Activated CD4-positive, CD25-positive, alpha-beta regulatory T cell treated with anti-CD3 and anti-CD28 coated beads, Interleukin-2, amount 50 U/mL, for 16 hours (primary cell): Measurements from ENCODE around the gene PPIL4.
A peak's percentile ranks its signal among the peaks of the same experiment; 100 is the strongest.
"Not testable (repeated sequence)": the region's sequence is repeated elsewhere in the genome, so short reads cannot be mapped to it uniquely, and the experiment has no call there.

Experiments used
- DNase-seq: peaks from one replicate; pipeline ENCODE4 v3.0.0-alpha.2; 2020; ENCODE audit warnings: low read depth, low spot score

Gene PPIL4

DNA sequence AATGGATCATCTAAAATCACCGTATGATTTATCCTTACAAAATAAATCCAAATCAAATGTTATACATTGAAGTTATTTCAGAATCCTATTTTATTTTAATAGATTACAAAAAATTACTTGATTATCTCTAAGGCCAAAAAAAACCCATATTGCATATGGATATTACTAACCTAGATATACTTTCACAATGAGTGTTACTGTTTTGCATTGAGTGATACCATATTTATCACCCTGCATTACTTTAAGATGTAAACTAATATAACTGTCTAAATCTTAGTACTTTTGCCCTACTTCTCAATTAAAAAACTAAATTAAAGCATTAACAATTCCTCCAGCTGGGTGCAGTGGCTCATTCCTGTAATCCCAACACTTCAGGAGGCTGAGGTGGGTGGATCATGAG is 11.1 kb downstream of the PPIL4 start:
- DNase-seq: no peak

DNA sequence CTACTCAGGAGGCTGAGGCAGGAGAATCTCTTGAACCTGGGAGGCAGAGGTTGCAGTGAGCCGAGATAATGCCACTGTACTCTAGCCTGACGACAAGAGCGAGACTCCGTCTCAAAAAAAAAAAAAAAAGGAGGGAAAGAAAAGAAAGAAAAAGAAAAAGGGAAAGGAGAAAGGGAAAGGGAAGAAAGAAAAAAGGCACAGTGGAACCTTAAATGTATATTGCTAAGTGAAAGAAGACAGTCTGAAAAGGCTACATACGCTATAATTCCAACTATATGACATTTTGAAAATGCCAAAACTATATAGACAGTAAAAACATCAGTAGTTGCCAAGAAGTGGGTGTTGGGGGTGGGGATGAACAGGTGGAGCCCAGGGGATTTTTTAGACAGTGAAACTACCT is 16.2 kb downstream of the PPIL4 start:
- DNase-seq: no peak

DNA sequence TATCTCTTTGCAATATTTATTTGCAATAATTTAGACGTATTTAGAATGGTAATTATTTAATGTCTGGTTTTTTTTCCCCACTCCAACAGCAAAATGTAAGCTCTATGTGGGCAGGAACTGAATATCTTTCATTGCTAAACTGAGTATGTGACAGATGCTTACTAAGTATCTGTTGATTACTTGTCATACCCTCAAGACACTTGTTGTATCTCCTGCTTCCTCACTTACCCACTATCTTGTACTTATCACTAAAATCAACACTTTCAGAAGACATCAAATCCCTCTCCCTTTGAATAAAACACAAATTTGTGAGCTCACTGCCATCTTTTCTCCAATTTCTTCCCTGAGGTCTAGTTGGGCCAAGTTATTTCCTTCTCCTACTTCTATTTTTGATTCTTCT is 30.3 kb downstream of the PPIL4 start:
- DNase-seq: no peak

DNA sequence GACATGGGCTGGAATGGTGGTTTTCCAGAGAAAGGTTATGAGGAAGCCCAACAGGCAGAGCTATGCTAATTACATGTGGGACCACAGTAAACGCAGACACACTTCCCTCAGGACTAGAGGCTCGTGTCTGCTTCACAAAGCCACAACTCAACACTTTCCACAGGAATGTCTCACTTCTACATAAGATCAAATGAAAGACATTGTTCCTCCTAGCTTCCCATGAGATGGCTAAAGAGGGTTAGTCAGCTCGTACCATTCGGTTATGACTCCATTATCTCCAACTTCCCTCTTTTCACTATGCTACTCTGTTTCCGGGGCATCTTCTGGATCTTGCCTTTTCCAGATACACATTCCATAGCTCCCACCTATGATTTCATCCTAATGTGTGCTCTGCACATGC is 31.9 kb downstream of the PPIL4 start:
- DNase-seq: no peak

DNA sequence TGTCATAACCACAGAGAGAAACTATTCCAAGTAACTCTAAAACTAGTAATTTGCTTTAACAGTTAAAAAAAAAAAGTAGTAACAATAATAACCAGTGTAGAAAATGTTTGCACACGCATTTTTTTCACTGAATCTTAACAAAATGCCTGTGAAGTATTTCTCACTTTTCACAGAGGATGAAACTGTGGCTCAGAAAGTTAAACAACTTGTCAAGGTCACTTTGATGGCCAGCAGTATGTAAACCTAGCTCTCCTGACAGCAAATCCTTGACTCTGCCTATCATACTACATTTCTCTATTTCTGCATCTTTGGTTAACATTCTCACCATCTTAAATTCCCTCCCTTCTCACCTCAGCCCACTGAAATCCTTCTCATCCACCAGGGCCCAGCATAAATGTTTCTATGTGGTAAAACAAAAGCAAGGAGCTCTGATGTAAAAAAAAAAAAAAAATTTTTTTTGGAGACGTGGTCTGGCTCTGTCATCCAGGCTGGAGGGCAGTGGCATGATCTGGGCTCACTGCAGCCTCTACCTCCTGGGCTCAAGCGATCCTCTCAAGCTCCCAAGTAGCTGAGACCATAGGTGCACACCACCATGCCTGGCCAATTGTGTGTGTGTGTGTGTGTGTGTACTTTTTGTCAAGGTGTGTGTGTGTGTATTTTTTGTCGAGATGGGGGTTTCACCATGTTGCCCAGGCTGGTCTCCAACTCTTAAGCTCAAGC is 34.9 kb downstream of the PPIL4 start:
- DNase-seq: no peak

DNA sequence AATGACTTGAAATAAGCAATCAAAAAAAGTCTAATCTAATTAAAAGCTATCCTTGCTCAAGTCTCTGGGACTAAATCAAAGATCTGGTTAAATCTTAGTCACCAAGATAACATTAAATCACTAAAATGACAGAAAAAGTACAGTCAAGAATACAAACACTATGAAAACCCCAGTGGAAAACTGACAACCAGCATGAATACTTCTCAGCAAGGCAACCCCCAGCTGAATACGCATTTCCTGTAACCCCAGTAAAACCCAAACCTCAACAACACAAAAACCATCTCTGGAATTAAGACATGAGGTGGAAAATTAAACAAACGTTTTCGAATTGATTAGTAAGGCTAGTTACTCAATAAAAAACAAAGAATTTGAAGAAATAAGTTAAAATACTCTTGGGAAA is 37.4 kb downstream of the PPIL4 start:
- no peak for DNase-seq

DNA sequence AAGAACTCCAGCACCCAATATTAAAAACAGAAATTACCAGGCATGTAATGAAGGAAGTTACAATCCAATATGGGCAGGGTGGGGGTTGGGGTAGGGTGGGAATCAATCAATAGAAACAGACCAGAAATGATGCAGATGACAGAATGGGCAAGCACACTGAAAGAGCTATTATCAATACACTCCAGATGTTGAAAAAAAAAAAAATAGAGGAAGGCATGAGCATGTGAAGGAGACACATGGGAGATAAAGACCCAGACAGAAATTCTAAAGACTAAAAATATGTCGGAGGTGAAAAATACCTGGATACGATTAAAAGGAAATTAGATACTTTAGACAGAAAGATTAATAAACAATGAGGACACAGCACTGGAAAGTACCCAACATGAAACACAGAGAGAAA is 42.0 kb downstream of the PPIL4 start:
- no peak for DNase-seq

DNA sequence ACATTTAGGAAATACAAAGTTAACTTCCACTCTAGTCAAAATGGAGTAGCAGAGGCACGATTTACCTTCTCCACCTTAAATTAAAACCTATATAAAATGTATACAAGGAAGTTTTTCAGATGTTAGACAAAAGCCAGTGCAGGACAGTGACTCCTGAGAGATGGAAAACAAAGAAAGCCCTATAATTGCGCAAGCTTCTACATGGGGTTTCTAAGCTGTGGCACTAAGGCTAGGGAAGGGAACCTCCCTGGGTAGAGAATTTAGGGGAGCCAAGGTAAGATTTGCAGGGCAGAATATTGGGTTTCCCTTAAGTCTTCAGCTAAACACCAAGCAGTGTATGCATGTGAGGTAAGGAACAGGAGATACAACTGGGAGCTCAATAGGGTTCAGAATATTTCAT is 42.6 kb downstream of the PPIL4 start:
- no peak for DNase-seq

DNA sequence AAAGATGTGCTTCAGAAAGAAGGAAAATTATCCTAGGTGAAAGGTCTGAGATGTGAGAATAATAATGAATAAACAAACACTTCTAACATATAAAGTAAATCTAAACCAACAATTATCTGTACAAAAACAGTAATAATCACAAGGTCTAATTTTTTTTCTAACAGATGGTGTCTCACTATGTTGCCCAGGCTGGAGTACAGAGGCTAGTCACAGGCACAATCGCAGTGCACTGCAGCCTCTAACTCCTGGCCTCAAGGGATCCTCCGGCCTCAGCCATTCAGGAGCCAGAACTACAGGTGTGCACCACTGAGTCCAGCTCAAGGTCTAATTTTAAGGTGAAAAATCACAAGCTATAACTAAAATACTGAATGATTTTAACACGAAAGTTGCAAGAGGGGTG is 44.1 kb downstream of the PPIL4 start:
- DNase-seq: no peak

DNA sequence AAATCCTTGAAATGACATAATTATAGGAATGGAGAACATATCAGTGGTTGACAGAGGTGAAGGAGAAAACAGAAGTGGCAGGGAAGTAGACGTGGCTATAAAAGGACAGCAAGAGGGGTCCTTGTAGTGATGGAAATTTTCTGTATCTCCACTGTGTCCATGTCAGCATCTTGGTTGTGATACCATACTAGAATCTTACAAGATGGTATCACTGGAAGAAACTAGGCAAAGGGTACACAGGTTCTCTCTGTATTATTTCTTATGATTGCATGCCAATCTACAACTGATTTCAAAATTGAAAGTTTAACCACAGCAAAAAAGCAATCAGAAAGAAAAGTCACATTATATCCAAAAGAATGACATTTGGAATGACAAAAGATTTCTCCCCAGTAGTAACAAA is 44.6 kb downstream of the PPIL4 start:
- DNase-seq: no peak

DNA sequence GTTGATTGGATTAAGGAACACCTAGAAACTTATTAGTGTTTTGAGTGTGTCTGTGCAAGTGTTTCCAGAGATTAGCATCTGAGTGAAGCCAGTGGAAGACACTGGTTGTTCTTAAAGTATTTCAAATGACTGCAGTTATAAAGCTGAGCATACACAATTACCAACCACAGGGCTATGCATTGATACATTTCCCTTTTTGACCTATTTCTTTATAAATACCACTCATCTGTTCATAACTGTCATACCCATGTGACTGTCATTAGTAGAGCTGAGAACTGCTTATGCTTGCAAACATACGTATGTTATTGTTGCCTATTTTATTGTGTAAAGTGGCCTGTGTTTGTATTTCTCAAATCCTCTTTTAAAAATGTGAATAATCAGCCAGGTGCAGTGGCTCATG is 45.7 kb downstream of the PPIL4 start:
- no peak for DNase-seq

DNA sequence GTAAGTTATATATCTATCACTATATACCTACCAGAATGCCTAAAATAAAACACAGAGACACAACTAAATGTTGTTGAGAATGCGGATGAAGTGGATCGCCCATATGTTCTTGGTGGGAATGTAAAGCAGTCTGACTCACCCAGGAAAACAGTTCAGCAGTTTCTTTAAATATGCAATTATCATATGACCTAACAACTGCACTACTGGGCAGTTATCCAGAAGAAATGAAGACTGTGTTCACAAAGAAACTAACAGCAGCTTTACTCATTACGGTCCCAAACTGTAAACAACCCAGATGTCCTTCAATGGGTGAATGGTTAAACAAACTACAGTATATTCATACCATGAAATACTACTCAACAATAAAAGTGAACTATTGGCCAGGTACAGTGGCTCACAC is 46.8 kb downstream of the PPIL4 start:
- DNase-seq: no peak

DNA sequence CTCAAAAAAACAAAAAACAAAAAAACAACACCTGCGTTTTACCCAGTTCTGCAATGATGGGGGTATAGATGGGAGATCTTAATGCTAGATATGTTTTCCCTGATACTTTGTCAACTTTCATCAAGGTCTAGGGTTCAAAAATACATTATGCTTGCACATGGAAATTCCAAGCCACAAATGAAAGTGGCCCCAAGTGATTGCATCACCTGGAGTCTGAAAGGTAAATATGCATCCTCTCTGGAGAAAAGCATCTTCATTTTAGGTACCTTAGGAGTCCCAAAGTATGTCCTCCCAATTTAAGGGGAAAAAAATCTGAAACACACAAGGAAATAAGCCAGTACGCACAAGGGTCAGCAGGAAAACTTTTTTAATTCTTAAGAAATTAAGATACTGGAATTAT is 48.5 kb downstream of the PPIL4 start:
- DNase-seq: no peak

DNA sequence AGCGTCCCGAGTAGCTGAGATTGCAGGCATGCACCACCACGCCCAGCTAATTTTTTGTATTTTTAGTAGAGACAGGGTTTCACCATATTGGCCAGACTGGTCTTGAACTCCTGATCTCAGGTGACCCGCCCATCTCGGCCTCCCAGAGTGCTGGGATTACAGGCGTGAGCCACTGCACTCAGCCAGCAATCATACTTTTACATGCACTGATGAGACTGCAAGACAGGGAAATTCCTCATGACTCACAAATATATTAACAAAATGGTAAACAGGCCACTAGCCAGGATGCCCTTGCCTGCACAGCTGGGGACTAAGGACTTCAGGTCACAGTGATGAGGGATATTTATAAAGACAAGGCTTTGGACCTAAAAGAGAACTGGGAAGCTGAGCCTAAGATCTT is 49.2 kb downstream of the PPIL4 start:
- DNase-seq: not testable (repeated sequence)

DNA sequence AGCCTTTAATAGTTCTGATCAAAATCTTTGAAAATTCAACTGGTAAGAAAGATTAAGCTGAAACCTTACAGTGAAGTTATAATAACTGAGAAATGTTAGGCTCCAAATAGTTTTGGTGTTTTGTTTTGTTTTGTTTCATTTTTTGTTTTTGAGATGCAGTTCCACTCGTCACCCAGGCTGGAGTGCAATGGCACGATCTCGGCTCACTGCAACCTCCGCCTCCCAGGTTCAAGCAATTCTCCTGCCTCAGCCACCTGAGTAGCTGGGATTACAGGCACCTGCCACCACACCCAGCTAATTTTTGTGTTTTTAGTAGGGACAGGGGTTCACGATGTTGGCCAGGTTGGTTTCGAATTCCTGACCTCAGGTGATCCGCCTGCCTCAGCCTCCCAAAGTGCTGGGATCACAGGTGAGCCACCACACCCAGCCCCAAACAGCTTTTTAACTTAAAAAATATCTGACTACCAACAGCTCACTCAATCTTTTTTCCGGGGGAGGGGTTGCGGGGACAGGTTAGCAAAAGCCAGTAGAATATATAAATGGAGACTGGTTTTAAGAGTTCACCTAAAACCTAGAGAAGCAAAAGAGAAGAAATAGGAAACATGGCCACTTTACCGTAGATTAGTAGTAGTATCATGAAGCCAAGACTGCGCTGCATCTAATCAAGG is 50.4 kb downstream of the PPIL4 start:
- not testable (repeated sequence) for DNase-seq

DNA sequence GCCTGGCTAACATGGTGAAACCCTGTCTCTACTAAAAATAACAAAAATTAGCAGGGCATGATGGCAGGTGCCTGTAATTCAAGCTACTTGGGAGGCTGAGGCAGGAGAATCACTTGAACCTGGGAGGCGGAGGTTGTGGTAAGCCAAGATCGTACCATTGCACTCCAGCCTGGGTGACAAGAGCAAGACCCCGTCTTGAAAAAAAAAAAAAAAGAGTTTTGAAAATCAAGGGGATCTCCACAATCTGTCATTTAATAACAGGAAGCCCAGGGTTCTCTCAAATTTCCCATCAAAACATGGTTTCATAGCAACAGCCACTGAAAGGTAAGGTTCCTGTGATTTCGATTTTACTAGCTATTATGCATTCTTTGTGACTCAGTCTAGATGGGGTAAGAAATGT is 51.0 kb downstream of the PPIL4 start:
- DNase-seq: peak; percentile 44

DNA sequence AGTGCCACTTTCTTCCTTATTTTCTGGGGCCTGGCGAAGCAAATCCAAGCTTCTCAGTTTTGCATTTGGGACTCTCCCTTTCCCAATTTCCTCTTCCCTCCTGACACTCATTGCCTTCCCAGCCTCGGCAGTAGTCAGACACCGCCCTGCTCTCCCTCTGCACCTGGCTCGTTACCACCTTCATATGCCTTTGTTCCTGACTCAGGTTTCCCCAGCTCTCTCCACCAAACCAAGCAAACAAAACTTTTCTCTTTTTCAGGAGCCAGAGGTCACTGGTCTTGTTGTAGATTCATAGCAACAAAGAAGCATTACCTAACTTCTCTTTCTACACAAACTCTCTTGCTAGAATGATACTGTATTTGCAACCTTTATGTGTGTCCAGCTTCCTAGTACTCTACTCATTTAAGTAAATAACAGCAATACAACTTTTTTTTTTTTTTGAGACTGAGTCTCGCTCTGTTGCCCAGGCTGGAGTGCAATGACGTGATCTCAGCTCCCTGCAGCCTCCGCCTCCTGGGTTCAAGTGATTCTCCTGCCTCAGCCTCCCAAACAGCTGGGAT is 52.0 kb downstream of the PPIL4 start:
- DNase-seq: no peak

DNA sequence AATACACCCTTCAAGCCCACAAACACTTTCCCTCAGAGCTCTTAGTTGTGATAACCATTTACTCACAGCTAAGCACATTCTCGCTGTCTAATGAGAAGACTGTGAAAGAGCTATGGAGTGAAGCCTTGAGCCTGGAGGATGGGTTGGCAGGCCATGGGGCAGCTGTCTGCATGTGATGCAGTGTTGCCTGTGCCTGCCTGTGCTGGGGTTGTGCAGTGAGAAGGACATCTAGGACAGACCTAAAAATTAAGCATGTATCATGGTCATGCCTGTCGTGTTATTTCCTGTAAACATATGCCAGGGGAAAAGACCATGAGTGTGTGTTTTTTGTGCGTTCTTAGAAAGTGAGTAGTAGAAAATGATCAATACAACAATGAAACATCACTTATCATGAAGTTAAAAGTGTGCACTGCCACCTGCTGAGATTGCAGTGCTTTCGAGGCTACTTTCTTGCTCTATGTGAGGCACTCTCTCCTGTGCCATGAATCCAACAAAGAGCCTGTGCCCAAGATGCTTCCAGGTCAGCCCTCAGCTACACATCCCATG is 53.0 kb downstream of the PPIL4 start:
- no peak for DNase-seq

DNA sequence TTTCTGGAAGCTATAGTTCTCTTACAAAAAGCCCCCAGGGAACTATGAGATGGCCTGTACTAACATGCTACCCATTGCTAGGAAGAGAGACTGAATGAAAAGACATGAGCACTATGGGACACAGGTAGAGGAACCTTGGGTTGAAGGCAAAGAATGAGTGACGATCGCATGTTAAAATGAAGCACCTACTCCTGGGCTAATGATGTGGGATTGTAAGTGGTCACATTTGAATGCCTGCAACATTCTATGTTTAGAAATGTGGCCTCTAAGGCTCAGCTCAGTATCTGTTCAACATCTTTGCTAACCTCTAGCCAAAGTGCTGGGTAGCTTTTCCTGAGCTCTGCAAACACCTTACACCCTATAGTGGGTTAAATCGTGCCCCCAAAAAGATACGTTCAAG is 55.9 kb downstream of the PPIL4 start:
- no peak for DNase-seq

DNA sequence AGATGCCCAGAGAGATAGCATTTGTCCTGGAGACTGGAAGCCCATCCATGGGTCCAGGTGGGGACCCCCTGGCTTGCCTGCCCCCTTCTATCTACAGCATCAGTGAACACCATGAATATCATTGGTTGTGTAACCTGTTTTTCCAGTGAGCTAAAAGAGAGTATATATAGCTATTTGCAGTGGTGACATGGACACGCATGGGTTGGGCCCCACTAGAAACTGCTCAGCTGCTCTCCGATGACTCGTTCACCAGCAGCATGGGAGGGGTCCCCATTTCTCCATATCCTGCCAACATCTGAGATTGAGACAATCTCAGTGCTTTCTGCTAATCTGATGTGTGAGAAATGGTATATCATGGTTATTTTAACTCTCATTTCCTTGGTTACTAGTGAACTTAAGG is 57.0 kb downstream of the PPIL4 start:
- no peak for DNase-seq

DNA sequence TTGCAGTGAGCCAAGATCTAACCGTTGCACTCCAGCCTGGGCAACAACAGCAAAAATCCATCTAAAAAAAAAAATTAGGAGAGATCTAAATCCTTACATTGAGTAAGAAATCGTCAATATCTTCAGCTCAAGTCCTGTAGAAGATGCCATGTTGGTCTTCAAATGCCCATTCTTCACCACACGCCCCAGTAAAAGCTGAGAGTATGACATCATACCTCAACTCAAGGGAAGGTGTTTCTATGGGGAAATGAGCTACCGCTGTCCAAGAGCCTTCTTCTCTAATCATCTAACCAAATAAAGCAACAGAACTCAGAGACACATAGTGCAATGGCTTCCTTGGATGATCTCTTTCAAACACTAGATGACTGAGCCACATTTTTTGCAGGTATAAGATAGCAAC is 58.5 kb downstream of the PPIL4 start:
- DNase-seq: no peak

DNA sequence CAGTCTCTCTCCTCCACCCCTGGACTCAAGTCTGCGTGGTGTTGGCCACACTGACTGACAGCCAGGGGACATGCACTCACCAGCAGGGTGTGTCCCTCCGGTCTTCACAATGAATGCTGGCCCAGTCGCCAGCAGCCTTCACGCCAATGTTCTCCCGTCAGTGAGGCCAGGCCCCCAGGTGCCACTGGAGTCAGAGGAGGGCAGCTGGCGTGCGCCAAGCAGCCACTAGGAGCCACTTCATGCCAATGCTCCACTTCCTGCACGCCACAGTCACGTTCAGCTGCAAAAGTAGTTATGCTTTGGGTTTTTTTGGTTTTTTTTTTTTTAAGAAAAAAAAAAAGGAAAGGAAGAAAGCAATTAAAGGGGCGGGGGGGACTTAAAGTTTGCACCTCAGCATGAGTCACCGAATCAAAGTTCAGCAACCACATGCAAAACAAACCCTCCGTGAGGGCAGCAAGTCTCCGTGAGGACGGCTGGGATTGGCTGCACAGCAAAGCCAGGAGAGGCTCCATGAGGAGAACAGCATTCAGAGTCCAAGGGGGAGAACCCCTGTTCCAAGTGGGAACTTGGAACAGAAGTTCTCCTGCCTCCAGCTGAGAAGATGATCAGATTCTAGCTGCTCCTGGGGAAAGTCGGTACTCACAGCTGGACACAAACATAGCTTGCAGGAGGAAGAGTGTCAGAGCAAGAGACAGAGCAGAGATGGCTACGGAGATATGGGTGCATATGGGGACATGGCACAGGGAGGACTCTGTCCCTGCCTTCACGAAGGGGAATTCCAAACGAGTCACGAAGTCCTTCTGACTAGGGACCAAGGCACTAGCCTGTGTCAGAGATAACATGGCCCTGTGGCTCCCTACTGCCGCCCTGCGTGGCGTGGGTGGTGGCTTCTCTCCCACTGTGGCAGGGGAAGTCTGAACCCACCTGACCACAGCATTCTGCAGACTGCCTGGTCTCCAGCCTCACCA is 60.8 kb downstream of the PPIL4 start, which contains the start of gene ZC3H12D:
Gene ZC3H12D (minus strand): TSS at position 282 of the 968 bp plus-strand sequence. CDS start 10,471 bp downstream, outside the sequence.
- DNase-seq: peak; percentile 75
